Stimulated activated CD4-positive, alpha-beta T cell treated with anti-CD3 and anti-CD28 coated beads, Interleukin-15, amount 100 ng/mL, for 48 hours (primary cell): ENCODE measurements around the gene MSI2.
A peak's percentile ranks its signal among the peaks of the same experiment; 100 is the strongest.

Experiments
- DNase-seq, 2 donors: peaks; one replicate each; pipeline ENCODE4 v3.0.0-alpha.2; 2020; ENCODE audit warnings: low read depth in 2 of 2

Gene MSI2

GRCh38 chr17:57269598-57270255, 13.4 kb downstream of the MSI2 start:
- no peak for DNase-seq

GRCh38 chr17:57270801-57271245, 14.5 kb downstream of the MSI2 start:
- no peak for DNase-seq

DNA sequence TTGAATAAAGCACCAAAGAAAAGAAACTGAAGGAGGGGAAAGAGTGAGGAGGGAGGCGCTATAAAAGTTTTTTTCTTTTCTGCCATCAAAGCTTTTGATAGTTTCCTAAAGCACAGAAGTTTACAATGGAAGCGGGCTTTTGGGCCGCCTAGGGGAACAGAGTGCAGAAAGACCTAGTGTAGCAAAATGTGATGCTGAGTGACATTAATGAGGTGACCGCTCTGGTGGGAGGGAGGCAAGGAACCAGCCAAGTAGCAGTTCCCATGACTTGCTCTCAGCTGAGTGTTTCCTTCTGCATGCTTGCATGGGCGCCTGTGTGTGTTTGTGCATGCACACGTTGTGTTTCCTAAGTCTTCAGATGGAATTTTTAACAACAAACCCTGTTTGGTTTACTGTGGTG, 15.5 kb downstream of the MSI2 start:
- DNase-seq, result no peak

- DNase-seq, result no peak
Observed at GRCh38 chr17:57273490-57273889, 17.2 kb downstream of the MSI2 start.

DNA sequence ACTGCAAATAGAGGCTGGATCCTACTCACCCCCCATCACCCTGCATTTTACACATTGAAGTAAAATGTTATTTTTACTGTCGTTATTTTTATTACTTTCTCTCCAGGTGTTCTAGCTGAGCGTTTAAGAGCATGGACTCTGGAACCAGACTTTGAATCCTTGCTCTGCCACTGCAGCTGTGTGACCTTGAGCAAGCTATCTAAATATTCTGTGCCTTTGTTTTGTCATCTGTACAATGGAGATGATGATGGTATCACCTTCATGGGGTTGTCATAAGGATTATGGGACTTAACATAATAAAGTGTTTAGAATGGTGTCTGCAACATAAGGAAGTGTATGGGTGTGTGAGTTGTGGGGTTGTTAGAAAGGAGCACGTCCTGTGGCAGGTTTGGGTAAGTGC, 17.8 kb downstream of the MSI2 start:
- no peak for DNase-seq

GRCh38 chr17:57275071-57275764, 18.9 kb downstream of the MSI2 start:
- no peak for DNase-seq

DNA sequence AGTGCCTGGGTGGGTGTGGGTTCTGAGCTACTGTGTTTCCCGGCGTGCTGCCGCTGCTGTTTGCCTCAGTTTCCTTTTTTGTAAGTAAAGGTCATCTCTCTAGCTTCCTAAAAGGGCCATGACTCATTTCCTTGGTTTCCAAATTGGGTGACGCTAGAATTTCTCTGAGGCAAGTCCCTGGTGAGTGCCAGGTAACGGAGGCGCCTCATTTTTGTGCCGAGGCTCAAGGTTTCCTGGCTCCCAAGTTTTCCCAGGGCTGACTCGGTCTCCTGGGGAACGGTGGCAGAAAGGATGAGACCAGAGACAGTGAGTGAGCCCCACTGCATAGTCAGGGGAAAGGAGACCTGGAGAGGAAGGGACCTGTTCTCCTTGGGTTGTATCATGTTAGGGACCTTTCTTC, 20.3 kb downstream of the MSI2 start:
- no peak for DNase-seq

DNA sequence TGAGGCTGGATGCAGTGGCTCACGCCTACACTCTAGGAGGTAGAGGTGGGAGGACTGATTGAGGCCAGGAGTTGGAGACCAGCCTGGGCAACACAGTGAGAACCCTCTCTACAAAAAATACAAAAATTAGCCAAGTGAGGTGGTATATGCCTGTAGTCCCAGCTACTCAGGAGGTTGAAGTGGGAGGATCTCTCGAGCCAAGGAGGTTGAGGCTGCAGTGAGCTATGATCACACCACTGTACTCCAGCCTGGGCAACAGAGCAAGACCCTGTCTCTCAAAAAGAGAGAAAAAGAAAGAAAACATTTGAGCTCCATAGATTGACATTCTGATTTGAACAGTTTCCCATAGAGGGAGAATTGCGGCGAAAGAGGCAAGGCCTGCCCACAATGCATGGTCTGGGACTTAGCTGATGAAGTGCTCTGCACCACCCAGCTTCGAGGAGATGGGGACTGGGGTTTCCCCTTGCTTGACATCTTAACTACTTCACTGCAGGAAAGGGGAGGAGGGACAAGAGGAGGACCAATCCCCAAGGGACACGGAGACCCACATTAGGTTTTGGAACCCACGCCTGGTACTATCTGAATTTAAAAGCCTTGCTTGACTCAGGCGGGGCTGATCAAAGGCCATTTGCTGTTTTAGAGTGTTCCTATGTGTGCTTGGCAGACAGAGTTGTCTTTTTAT, 21.7 kb downstream of the MSI2 start:
- no peak for DNase-seq

DNA sequence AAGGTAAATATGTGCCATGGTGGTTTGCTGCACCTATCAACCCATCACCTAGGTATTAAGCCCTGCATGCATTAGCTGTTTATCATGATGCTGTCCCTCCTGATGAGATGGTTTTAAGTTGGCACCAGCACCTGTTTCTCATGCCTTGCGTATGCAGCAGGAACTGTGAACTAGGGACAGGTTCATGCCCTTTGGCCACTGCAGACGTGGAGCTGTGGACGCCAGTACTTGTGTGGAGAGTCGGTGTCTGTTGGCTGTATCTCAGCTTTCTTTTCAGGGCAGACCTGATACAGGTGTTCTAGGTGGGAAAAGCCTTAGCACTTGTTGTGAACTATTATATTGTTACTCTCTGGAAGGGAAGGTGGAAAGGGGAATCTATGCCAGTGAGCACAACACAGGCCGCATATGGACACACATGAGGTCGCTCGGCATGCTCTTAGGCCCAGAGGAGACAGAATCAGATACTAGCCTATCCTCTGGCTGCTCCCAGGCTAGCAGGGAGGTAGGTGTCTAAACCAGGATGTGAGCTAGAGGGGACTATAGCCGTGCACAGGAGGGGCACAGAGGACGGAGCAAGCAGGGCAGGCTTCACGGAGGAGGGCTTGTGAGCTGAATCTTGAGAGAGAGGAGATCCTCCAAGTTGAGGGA, 22.5 kb downstream of the MSI2 start:
- DNase-seq, result no peak

DNA sequence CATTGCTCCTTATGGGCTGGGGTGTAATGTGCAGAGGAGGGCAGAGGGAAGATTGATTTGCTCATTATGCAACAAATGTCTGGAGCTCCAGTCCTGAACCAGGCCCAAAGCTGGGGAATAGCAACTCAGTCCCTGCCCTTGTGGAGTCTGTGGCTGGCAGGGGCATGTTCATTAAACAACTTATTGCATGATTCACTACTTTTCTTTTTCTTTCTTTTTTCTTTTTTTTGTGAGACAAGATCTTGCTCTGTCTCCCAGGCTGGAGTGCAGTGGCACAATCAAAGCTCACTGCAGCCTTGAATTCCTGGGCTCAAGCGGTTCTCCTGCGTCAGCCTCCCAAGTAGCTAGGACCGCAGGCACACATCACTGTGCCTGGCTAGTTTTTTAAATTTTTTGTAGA, 23.1 kb downstream of the MSI2 start:
- DNase-seq, result no peak

- DNase-seq, result no peak
Observed at GRCh38 chr17:57281887-57282286, 25.6 kb downstream of the MSI2 start.

DNA sequence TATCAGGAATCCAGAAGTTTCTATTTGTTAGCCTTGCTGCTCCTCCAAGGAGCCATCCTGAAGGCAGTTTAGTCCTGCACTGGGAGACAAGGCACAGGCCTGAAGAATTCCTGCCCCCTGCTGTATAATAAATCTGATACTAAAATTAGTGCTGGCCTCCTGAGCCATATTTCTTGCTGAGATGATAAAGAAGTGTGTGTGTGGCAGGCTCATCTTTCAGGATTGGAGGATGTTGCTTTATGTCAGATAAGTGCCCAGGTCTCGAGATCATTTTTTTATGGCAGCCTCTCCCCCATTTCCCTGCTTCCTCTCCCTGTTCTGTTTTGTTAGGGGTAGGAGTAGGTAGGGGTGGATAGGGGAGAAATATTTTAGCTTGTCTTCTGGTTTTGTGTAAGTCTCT, 26.0 kb downstream of the MSI2 start:
- no peak for DNase-seq

GRCh38 chr17:57283203-57283971, 27.1 kb downstream of the MSI2 start:
- no peak for DNase-seq

GRCh38 chr17:57284583-57284982, 28.3 kb downstream of the MSI2 start:
- no peak for DNase-seq

DNA sequence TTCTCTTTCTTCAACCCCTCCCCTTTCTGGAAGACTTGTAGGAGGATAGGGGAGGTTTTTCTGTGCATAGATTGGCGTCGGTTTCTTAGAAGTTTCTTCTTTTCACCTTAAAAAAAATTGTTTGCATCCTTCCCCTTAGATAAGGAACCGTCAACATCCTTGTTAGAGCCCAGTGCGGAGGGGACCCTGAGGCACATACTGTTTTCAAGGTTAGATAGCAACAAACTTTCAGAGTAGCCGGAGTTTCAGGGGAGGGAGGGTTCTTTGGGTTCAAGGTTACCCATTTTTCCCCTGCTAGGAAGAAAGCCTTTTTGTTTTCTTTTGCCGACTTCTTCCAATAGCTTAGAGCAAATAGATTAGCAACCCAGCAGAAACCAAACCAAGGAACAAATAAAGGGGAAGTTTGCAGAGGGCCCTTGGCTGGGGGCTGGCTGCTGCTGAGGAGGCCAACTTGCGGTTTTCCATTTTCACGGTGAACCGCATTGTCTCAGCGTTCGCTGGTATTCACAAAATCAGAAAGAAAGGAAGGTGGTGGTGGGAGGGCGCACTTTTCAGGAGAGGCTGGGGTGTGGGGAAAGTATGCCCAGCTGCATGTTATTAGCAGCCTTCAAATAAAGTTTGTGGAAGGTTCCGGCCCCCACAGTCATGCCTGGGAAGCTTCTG, 28.8 kb downstream of the MSI2 start:
- DNase-seq, result peak in 1 of 2 donors; percentile 19

DNA sequence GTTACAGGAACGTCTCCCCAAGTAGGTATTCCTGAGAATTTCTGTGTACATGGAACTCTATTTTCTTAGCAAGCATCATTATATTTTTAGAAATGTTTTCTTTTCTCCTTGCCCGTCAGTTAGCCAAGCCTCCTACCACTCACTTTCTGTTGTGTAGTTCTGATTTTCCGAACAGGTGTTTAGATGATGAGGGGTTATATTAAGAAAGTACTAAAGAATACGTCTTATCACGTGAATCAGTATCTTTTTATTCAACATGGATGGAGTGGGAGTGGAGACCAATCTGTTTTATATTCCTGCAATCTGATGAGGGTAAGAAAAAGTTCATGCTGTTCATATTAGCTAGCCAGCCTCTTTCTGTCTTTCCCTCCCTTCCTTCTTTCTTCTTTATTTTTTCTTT, 29.4 kb downstream of the MSI2 start:
- DNase-seq, result no peak

DNA sequence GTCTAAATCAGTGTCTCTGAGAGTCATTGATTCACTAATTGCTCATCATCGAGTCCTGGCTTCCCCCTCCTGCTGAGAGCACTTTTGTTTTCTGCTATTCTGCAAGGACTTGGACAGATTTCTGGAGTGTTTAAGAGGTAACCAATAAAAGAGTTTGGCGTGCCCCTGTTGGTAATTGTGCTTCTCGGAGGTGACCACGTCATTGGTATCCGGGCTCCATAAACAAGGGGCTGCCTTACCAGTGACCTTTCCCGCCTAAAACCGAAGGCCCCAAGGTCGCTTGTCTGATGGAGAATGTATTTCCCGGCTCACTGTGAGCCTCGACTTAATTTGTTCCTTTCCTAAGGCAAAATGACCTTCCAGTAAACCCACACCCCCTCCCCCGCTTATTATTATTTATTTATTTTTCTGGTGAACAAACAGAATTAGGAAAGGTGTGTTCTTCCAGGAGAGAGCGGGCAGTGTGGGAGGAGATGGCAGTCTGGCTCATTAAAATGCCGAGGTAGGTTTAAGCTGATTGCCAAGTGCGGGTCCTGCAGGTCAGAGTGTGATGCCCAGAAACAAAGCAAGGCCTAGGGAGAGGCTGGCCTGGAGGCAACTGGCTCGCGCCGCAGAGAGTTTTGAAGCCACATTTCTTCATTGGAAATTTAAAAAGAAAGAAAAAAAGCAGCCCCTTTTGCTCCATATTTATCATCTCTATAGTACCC, 30.2 kb downstream of the MSI2 start:
- DNase-seq, result no peak

DNA sequence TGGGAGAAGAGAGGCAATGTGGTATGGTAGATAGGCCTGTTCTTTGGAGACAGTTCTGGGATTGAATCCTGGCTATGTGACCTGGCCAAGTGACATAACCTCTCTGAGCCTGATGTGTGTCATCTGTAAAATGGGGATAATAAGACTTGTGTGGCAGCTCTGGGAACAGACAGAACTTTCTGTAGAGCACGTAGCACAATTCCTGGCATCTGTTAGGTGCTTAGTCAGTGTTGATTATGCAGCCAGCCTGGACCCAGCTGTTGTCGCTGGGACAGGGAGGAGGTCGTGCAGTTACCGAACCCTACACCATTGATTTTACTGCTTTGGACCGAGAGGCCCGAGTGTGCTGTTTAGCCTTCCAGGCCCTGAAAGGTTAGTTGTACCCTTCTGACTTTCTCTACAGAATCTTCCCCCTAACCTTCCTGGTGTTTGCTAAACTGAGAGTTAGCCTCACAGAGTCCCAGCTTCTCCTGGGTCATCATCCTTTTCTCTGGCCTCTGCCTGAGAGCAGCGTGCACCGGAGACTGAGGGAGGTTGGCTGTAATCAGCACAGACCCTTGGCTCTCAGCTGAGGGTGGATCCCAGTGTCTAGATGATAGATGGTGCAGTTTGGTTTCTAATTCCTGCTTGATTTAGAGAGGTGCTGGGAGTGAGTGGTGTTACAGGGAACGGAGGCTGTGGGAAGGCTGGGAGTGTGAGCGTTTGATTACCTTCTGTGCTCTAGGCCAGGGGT, 31.9 kb downstream of the MSI2 start:
- no peak for DNase-seq

DNA sequence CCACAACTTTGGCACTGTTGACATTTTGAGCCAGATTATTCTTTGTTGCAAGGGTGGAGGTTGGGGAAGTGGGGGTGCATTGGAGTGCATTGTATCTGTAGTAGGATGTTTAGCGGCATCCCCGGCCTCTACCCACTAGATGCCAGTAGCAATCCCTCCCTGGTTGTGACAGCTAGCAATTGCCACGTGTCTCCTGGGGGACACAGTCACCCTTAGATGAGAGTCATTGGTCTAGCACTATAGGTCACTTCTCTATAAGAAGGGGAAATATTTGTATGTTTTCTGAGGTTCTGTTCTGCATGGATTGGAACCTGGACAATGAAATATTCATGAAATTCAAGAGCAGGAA, 32.4 kb downstream of the MSI2 start:
- no peak for DNase-seq

GRCh38 chr17:57289130-57289529, 32.8 kb downstream of the MSI2 start:
- no peak for DNase-seq
